ENCODE data around the gene DCTN1. TPM values are rescaled to one million over a fixed set of nuclear protein-coding genes. Genes with fewer than 3 reads are reported as not detected.

DCTN1 gene
- total RNA-seq, 2 donors from 2014 or later = 106 to 118 TPM

DNA sequence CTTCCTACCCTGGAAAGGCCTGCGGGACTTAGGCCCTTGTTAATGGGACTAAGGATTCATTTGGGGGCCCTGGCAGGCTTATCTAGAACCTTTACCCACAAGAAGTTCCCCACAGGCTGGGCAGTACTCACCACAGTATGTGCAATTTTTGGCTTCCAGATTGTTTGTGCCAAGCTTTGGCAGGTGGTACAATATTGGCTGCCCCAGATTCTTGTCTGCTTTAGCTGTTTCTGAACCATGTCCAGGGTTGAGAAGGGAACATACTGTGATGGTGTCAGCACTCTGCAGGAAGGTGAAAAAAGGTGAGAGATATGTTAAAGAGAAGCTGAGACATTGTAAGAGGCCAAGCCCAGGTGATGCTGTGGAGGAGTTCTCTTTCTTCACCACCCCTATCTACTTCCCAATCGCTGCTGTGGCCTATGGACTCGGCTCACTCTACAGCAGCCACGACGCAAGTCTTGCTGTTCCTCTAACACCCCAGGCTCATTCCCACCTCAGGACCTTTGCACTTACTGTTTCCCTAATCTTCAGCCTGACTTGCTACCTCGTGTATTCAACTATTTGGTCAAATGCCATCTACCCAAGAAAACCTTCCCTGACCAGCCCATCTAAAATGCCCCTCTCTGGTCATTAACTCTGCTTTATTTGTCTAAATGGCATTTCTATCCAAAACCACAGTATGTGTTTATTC is 46.1 kb downstream of the DCTN1 start:
- no peak for DNase-seq
- ATAC-seq = no peak
- intact Hi-C loops (cut with DNase I) = loop anchor here (2.0 to 10.0 kb wide), 2 partner anchors 69 to 83 kb away; no protein-coding TSS in a partner anchor

DNA sequence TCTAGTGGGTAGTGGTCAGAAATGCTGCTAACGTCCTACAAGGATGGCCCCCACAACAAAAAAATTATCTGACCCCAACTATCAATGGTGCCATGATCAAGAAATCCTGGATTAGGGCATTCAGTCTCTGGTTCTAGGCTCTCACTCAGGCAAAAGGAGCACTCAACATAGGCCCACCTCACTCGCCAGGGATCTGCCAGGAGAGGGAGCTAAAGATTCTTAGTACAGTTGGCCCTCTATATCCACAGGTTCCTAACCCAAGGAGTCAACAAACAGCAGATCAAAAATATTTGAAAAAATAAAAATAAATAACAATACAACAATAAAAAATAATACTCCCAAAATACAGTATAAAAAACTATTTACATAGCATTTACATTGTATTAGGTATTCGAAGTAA is 46.9 kb downstream of the DCTN1 start:
- ATAC-seq = no peak
- intact Hi-C loops (cut with DNase I) = loop anchor here in 1 of 2 donors (10.0 kb wide), 1 partner anchor 68 kb away; no protein-coding TSS in a partner anchor
- DNase-seq = no peak

DNA sequence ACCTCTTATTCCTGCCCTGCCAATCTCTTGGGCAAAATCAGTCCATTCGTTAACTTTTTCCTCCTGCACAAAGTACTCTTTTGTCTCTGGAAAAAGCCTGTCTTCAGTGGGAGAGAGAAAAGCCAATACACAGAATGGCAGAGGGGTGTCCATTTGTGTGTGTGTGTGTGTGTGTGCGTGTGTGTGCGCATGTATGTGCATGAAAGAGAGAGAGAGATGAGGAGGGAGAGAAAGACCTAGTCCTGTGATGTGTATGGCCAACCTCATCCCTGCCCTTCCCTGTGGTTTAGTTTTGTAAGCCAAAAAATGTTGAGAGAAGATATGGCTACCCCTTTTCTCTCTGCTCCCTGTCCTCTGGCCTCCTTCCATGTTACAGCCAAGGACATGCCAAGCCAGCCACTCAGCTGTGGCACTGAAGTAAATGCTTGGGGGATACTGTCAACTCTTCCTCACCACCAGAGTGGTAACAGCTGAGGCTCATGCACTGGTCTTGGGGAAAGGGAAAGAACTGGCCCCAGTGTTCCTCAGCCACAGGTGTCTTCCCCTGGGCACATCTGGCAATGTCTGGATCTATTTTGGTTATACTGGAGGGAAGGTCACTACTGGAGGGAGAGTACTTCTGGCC is 47.4 kb downstream of the DCTN1 start:
- intact Hi-C loops (cut with DNase I) = loop anchor here in 1 of 2 donors (10.0 kb wide), 1 partner anchor 68 kb away; no protein-coding TSS in a partner anchor
- DNase-seq = no peak
- ATAC-seq = peak in 1 of 2 donors; percentile 40

DNA sequence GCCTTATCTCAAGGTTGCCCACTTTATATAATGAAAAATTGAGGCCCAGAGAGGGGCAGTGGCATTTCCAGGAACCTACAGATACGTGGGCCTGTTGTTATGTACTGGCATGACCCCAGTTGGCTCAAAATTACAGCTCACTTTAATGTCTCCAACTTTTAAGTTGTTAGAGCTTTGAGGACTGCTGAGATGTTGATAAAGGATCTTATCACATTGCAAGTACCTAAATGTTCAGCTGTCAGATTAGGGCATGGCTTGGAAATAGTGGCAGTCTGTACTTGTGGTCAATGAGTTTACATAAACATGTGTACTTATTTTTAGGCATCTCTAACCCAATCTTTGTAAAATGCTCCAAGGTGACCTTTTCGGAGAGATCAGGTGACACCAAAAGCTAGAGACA is 51.5 kb downstream of the DCTN1 start:
- DNase-seq = no peak
- ATAC-seq = no peak
- intact Hi-C loops (cut with DNase I) = loop anchor here in 1 of 2 donors (5.0 kb wide), 1 partner anchor 496 kb away; no protein-coding TSS in a partner anchor

DNA sequence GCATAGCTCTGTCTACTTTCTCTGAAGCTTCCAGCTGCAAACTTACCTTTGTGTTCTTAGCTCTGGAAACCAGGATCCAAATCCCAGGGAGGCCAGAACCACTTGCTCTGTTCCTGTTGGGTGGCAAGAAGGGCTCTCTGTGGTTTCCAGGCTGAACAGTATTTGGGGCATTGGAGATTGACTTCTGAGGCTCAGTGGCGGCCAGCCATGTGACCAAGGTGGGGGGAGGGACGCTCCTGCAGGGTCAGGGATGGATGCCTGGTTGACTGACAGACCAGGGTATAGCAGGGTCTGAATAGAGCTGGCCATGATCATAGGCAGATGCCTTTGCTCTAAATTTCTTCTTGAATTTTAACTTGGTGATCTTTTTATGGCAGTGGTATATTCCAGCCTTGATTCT is 52.0 kb downstream of the DCTN1 start:
- ATAC-seq = no peak
- intact Hi-C loops (cut with DNase I) = loop anchor here in 1 of 2 donors (5.0 kb wide), 1 partner anchor 496 kb away; no protein-coding TSS in a partner anchor

DNA sequence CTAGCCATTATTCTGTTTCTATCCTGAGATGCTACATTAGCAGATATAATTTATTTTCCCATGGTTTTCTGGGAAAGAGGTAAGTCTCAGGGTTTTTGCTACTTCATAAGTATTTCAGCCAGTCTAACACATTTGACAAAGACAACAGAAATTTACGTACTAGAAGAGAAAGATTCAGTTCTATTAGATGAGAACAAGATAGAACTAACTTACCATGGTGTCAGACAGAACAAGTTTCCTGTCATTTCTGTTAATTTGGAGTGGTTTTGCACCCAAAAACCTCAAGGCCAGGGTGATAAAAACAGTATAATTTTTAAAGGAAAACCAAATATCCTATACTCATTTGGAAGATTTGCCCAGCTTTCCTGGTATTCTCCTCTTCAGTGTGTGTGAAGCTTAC is 52.5 kb downstream of the DCTN1 start:
- intact Hi-C loops (cut with DNase I) = loop anchor here in 1 of 2 donors (5.0 kb wide), 1 partner anchor 495 kb away; no protein-coding TSS in a partner anchor
- no peak for DNase-seq
- ATAC-seq = no peak

More for the DNA sequence above, 52.0 kb downstream of the DCTN1 start:
- no peak for DNase-seq

DNA sequence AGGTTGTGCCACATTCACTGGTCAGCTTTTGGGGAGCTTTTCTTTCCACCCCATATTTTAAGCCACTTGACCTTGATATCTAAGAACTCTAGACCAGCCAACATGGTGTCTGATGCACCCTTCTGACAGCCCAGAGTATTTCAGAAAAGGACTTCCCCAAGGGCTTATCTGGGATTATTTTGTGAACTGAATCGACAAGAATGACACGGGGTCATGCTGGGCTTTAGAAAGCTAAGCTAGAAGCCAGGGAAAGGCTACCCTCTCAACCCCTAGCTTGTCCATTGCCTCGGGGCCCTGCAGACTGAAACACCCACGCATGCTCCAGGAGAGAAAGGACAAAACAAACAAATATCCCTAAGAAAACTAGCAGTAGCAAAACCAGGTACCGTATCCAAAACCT is 52.9 kb downstream of the DCTN1 start:
- ATAC-seq = no peak
- no peak for DNase-seq
- intact Hi-C loops (cut with DNase I) = loop anchor here in 1 of 2 donors (5.0 kb wide), 1 partner anchor 495 kb away; no protein-coding TSS in a partner anchor

DNA sequence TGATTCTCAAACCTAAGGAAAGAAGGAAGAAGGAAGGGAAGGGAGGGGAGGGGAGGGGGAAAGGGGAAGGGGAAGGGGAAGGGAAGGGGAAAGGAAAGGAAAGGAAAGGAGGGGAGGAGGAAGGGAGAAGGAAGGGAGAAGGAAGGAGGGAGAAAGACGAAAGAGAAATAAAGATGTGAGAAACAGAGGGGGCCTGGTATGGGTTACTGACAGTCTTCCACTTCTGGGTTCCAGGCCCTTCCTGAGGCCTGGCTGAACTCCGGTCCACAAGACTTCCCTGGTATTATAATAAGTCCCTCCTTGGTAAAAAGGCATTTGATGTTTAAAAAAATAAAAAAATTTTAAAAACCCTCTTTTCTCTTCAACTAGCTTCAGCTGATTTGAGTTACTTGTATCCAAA is 54.3 kb downstream of the DCTN1 start:
- DNase-seq (no peak), ATAC-seq (no peak)
- intact Hi-C loops (cut with DNase I) = loop anchor here in 1 of 2 donors (5.0 kb wide), 1 partner anchor 494 kb away; no protein-coding TSS in a partner anchor

DNA sequence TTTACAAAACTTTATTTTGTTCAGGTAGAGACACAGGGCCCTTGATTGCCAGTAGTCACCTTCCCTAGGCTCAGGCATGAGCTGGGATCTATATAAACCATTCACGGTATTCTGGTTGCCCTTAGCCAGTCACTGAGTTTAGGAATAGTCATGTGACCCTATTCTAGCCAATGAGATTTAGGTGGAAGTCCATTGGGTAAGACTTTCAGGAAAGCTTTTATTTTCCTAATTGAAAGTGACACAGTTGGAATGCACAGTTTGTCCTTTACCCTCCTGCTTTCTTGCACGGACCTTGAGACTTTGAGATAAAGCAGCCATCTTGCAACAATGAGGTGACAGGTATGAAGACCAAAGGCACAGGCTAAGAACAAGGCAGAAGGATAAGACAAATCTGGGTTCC is 58.4 kb downstream of the DCTN1 start:
- intact Hi-C loops (cut with DNase I) = no loop called here
- no peak for ATAC-seq
- DNase-seq = no peak

DNA sequence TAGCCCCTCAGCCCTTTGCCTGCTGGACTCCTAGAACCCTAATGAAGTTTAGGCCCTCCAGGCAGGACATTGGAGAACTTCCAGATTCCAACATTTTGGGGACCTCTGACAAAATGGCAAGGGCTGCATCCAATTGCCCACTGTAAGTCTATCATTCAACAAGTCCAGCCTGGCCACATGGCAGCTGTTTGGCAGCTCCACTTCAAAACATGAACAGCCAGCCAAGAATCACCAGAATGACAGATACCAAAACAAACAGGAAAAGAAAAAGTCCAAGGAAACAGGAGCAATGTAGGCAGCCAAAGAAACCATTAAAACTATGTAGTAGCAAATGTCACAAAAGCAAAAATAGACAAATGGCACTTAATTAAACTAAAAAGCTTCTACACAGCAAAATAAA is 62.4 kb downstream of the DCTN1 start:
- no peak for ATAC-seq
- no peak for DNase-seq
- intact Hi-C loops (cut with DNase I) = no loop called here

DNA sequence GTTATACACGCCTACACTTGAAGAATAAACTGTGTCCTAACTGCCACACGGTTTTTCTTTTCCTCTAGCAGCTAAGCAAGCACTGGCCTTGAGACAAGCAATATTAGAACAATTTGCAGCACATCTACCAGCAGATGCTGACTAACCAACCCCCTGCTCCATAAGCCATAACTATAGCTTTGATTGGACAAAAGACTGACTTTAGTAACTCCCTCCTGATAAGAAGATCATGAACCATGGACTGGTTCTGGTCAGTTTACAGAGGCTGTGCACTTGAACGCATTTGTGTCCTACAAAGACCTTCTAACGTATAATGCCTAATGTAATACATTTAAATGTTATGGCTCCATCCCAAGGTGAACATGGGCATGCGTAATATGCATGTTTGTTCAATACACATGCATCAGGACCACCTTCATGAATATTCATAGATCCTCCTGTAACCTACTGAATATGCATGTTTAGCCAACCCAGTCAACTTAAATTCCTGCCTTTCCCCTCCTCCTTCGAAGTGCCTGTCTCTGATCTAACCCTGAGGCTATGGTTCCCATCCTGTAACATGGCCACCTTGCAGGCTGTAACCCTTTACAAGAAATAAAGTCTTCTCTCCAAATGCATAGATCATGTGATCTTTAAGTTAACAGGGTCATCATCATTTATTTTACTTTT is 63.4 kb downstream of the DCTN1 start:
- DNase-seq (no peak), ATAC-seq (no peak)
- intact Hi-C loops (cut with DNase I) = no loop called here

DNA sequence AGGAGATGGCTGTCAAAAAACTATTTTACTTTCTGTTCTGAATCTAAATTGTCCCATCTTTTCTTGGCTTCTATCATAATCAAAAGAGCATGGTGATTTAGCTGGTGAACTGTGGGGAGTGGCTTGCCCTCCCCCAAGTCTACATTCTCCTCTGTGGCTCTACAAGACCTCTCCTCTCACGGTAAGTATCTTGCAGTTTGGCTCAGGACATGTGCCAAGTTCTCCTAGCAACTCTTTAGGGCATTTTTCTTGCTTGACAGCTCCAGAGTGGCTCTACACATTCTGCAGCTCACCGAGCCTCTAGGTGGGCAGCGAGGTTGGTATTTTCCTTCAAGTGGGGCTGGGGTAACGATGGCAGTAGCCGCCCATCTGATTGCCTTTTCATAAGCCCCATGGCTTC is 66.0 kb downstream of the DCTN1 start:
- intact Hi-C loops (cut with DNase I) = no loop called here
- no peak for ATAC-seq
- no peak for DNase-seq

DNA sequence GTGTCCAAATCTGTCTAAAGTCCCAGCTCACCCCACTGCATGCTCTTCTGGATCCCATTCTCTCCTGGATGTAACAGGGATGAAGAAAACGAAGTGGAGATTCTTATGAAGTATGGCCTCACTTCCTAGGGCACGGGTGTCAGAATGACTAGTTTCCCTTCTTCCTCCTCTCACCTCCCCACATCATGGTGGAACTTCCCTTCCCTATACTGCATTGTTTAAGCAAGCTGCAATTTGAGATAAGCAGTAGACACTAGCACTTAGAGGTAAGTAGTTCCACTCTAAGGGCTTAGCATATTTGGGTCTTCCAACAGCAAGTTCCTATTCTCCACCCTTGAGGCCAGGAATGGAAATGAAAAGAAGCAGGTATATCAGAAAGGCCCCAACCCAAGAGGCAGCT is 66.6 kb downstream of the DCTN1 start:
- no peak for ATAC-seq
- intact Hi-C loops (cut with DNase I) = no loop called here
- DNase-seq = no peak

DNA sequence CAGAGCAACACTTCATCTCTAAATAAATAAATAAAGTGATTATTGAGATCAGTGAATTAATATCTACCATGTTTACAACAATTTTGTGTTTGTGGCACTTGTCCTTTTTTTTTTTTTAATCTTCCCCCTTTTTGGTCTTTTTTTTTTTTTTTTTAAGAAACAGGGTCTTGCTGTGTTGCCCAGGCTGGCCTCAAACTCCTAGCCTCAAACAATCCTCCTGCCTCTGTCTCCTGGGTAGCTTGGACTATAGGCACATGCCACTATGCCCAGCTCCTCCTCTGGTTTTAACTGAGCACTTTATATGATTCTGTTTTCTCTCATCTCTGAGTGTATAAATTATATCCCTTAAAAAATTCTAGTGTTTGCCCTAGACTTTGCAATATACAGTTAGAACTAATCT is 67.2 kb downstream of the DCTN1 start:
- intact Hi-C loops (cut with DNase I) = no loop called here
- ATAC-seq (no peak), DNase-seq (no peak)

Other genes starting within 250 kb of the DCTN1 start
- 100 to 1,000 TPM in 1 of 2 donors, 10 to 100 TPM in 1; 91.6 to 102 TPM for gene BOLA3, start 232.4 kb downstream of the DCTN1 start, total RNA-seq
- gene MOB1A, start 201.4 kb downstream of the DCTN1 start, total RNA-seq = 10 to 100 TPM; 67.4 to 79.7 TPM
- 10 to 100 TPM; 21.8 to 33.0 TPM for gene MTHFD2, start 181.7 kb downstream of the DCTN1 start, total RNA-seq
- 1 to 10 TPM; 1.2 to 1.7 TPM for gene SLC4A5, start 36.9 kb downstream of the DCTN1 start, total RNA-seq
- gene C2orf81, start 41.3 kb upstream of the DCTN1 start, total RNA-seq = under 1 TPM; 0.59 to 0.79 TPM
- 1 to 10 TPM; 4.1 to 5.5 TPM for gene WDR54, start 41.4 kb upstream of the DCTN1 start, total RNA-seq
- 10 to 100 TPM; 14.1 to 18.7 TPM for gene RTKN, start 61.6 kb upstream of the DCTN1 start, total RNA-seq
- 10 to 100 TPM; 21.1 to 22.1 TPM for gene INO80B, start 74.8 kb upstream of the DCTN1 start, total RNA-seq
- gene WBP1, start 78.1 kb upstream of the DCTN1 start, total RNA-seq = 10 to 100 TPM; 42.2 to 56.7 TPM
- gene MOGS, start 85.1 kb upstream of the DCTN1 start, total RNA-seq = 10 to 100 TPM; 25.3 to 32.7 TPM
- gene MRPL53, start 92.4 kb upstream of the DCTN1 start, total RNA-seq = 100 to 1,000 TPM; 110 to 127 TPM
- 1 to 10 TPM; 6.8 to 8.8 TPM for gene CCDC142, start 102.7 kb upstream of the DCTN1 start, total RNA-seq
- gene TTC31, start 102.8 kb upstream of the DCTN1 start, total RNA-seq = 10 to 100 TPM; 11.9 TPM
- 1 to 10 TPM in 1 of 2 donors, under 1 TPM in 1; 0.60 to 1.0 TPM for gene LBX2, start 119.3 kb upstream of the DCTN1 start, total RNA-seq
- 10 to 100 TPM; 18.3 to 24.0 TPM for gene PCGF1, start 127.4 kb upstream of the DCTN1 start, total RNA-seq
- gene TLX2, start 134.1 kb upstream of the DCTN1 start, total RNA-seq = not detected
- not detected for gene DQX1, start 145.9 kb upstream of the DCTN1 start, total RNA-seq
- 10 to 100 TPM; 62.2 to 78.3 TPM for gene AUP1, start 149.4 kb upstream of the DCTN1 start, total RNA-seq
- 10 to 100 TPM; 28.7 to 29.3 TPM for gene HTRA2, start 149.6 kb upstream of the DCTN1 start, total RNA-seq
- 1 to 10 TPM; 4.1 to 8.4 TPM for gene LOXL3, start 173.6 kb upstream of the DCTN1 start, total RNA-seq
- 10 to 100 TPM in 1 of 2 donors, 1 to 10 TPM in 1; 7.9 to 12.4 TPM for gene DOK1, start 174.4 kb upstream of the DCTN1 start, total RNA-seq